ENCODE measurements around the gene KRTAP6-3.

KRTAP6-3 gene

DNA sequence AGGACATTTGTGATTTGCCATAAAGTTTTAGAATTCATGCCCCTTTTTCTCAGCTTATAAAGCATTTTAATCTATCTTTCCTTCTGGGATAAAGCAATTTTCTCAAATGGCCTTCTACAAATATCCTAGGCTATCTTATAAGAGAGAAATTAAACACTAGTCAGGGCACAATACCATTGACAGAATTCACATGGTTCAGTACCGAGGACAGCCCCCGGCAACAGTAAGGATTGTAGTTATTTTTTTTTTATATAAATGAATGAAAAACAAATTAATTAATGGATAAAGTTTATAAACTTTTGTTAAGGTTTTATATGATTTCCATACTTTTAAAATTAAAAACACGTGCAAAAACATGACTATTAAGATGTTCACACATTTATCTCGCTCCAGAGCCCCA lies 35.9 kb downstream of the KRTAP6-3 start:
- no peak for DNase-seq

DNA sequence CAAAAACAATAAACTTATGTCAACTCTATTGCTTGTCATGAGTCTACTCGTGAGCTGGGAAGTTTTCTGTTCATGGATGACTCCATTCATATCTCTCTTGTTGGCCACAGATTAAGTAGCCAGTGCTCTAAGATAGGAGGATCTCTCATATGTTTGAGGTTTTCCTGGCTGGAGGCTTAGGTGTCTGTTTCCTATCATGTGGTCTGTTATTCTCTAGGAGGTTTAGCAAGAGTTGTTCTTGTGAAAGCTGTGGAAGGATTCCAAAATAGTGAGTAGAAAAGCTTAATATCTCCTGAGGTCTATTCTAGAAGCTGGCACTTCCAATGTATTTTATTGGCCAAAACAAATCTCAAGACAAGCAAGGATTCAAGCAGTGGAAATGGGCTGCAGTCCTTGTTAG lies 37.0 kb downstream of the KRTAP6-3 start:
- no peak for DNase-seq

DNA sequence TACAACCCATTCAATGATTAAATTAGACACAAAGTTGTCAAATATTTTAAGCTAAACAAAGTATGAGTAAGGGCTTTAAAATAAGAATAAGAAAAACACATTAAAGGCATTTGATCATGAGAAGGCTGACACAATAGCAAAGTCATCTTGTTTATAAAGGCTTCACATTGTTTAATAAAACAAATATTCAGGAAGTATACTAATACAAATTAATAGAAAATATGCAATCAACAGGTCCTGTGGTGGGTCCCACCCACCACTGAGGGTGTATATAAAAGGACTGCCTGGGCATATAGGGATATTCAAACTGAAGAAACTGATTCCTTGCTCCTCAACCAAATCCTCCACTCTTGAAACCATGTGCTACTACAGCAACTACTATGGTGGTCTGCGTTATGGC lies 42.7 kb downstream of the KRTAP6-3 start, which contains the start of gene KRTAP20-2:
Gene KRTAP20-2, plus strand, starts transcription at position 301 of the 400 bp plus-strand sequence. Its CDS starts 58 bp downstream, at position 359.
- DNase-seq: no peak

DNA sequence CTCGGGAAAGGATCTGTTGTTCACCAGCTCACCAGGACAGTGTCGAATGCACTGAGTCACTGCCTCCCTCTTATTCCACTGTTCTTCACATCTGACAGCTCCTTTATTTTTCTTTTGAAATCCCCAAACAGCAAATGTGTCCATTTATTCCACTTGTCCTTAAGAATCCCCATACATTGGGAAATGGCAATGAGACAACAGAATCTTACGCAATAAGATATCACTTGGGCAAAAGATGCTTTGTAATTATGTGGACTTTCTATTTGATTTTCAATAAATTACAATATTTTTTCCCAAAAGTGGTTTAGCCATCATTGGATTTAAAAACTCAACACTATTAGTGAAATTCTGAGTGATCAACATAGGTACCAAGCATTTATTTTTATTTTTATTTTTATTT lies 46.4 kb downstream of the KRTAP6-3 start:
- no peak for DNase-seq

DNA sequence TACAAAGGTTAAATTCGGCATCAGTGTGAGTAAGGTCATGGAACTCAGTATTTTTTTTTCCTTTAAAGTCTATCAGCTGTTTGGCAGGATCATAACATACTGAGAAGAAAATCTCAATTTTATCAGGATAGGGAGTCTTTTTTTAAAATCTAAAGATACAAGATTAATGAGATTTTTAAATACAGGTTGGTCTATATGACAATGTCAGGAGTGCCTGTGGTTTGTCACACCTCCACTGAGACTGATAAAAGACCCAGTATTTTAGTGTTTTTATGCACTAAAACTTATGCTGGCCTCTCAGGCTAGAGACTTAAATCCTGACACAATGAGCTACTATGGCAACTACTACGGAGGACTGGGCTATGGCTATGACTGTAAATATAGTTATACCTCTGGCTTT lies 50.3 kb downstream of the KRTAP6-3 start, which contains the start of gene KRTAP20-3:
Gene KRTAP20-3, plus strand, starts transcription at position 301 of the 400 bp plus-strand sequence.
- DNase-seq: no peak

Measured in DMS79 treated with DMSO at 0.1 percent for 48 hours (cell line).